Measurements from ENCODE around the gene CKB.

CKB gene

DNA sequence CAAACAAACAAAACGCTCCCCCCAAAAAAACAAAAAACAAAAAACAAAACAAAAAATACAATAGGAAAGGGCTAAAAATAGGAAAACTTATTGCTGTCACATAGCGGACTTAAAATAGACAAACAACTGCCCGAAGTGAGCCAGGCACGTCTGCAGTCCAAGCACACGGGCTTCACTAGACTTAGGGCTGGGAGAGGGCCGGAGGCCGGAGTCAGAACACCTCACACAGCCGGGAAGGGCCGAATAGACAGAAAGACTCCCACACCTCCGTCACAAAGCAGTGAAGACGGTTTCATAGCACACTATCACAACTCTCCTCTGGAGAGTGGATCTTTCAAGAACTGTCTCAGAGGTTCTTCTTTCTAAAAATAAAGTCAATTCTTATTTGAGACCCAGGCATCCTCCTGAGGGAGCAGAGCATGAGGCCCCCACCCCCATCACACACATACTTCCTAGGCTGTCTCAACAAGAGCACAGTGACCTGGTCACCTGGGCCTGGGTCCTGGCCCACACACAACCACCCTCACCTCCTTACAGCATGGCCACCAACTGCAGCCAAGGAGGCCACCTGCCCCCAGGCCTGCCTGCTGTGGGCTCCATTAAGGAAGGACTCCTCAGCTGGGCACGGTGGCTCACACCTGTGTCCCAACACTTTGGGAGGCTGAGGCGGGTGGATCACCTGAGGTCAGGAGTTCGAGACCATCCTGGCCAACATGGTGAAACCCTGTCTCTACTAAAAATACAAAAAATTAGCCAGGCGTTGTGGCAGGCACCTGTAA lies 33.1 kb upstream of the CKB start:
- TF ChIP-seq GATA2 (IDR thresholded peaks at IDR 0.05; ENCODE audit: low read depth, low read length), result no peak

DNA sequence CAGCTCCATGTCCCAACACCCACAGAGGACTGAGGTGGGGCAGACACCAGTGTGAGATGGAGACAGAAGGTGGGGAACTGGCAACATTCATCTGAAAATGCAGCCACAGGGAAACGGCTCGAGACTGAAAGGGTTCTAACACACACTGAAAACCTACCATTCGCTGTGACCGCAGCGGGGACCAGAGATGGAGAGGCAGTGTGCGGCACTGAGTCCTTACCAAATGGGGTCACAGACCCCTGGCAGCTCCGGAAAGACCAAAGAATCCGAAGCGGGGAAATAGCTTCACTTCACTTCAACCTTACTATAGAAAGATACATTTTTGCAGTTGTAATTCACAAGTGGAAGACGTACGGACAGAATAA lies 30.2 kb upstream of the CKB start:
- TF ChIP-seq GATA2 (IDR thresholded peaks at IDR 0.05; ENCODE audit: low read depth, low read length), result no peak
- no peak for TF ChIP-seq GATA3 (IDR thresholded peaks at IDR 0.05; ENCODE audit: low read depth, low read length)

DNA sequence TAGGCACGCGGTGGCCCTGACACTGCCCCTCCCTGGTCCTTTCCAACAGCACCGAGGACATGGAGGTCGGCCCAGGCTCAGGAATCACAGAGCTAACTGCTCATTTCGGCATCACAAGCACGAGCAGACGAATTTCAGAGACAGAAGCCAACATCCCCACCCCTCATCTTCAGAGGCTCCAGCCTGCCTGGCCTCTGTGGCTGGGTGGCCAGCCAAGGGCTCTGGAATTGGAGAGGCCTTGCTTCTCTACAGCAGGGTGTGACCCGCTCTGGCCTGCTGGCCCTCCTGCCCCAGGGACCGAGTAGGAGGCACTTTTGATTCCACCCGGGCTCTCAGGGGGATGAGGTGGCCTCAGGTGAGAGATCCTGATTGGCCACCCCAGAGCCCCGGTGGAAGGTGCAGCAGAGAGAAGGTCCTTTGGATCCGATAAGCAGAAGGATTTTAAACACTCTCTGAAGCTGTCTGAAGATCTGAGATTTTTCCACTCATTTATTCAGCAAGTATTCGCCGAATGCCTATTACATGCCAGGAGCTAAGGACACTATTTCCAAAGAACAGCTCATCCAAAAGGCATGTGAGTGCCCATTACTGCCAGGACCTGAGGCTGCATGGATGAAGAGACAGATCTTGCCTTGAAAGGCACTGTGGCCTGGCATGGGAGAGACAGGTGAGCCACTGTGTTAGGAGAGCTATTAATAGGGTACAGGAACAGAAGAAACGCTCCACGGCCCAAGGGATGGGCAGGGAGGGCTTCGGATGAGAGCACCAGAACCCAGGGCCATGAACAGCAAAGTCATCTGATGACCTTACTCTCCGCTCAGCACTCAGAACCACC lies 29.6 kb upstream of the CKB start:
- TF ChIP-seq GATA2 (IDR thresholded peaks at IDR 0.05; ENCODE audit: low read depth, low read length) (no peak), GATA3 (IDR thresholded peaks at IDR 0.05; ENCODE audit: low read depth, low read length) (no peak)

DNA sequence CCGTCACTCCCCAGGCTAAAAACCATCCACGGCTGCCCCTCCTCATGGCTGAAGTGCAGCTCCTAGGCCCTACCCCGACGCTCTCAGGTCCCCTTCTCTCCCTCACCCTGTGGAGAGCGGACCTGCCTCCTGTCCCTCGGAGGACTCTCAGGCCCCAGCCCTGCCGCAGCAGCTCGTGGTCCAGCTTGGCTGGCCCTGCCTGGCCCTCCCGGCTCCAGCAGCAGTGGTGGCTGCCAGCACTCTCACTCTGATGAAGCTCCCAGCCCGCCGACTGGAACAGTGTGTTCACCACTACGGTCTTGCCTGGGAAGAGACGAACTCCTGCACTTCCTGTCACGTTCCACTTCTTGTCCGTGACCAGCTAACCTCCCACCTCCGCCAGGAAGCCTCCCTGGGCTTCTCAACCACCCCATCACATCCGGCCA lies 28.7 kb upstream of the CKB start:
- no peak for TF ChIP-seq GATA3 (IDR thresholded peaks at IDR 0.05; ENCODE audit: low read depth, low read length)
- TF ChIP-seq GATA2 (IDR thresholded peaks at IDR 0.05; ENCODE audit: low read depth, low read length), result no peak

DNA sequence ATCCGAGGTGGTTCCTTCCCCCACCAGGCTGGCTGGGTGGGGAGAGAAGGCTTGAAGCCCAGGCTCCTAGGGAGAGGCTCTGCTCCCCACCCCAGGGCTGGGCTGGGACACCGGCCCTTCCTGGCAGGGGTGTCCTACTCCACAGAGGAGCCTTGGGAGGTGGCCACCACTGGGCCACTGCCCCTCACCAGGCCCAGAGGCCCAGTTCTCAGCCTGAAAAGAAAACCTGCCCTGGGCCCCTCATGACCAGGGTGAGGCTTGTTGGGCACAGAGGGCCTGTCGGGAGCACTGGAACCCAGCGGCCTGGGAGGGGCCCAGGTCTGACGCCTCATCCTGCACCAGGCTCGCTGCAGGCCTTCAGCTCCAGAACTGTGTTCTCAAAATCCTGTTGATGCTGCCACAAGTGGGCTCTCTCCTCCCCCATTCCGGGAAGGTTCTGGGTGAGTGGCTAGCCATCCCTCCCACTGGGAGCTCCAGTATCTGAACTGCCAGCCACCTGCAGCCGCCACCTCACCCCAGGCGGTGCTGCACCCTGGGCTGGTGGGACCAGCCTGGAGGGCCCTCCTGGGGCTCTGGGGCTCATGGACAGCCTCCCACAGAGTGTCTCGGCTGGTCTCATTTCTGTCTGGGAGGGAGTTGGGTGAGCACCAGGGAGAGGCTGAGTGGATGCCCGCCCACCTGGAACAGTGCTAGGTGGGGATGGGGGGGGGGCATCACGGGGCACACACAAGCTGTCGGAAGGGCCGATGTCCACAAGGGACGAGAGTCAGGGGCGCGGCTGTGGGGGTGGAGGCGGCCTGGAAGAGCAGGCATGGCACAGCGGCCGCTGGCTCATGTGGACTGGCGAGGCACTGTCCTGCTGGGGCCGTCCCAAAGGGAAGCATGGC lies 28.1 kb upstream of the CKB start:
- TF ChIP-seq GATA3 (IDR thresholded peaks at IDR 0.05; ENCODE audit: low read depth, low read length) (no peak), GATA2 (IDR thresholded peaks at IDR 0.05; ENCODE audit: low read depth, low read length) (no peak)

DNA sequence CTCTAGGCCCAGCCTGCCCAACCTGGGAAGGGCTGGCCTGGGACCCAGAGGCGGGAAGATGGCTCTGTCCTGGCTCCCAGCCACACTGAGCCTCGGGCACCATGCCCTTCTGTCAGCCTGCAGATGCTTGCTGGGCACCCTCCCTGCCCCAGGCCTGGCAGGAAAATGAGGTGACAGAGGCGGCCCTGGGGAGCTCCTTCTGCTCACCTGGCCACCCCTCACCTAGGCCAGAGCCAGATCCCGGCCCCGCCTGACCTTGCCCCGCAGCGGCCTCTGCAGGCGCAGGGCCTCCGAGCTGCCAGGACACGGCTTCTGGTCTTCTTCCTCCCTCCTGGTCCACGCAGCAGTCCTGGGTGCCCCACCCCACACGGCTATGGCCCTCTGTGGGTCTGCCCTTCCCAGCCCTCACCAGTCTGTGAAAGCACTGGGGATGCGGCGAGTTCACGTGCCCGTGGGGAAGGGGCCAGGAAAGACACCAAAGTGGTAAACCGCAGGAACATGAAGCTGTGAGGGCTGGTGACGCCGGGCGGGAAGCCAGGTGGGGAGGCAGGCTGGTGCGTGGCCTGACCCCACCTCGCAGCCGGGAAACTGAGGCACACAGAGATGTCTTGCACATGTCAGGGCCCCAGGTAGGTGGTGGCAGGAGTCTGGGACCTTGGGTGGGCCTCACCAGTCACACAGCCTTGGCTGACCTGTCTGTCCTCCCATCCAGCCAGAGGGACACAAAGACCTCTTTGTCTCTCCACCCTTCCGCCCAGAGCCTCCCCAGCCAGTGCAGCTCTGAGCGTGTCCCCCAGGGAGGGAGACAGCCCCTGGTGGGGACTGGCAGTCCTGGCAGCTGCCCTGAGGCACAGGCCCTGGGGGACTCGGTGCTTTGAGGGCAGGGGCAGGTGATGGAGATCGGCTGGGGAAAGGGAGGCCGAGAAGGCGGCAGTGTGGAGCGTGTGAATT lies 27.0 kb upstream of the CKB start:
- TF ChIP-seq GATA2 (IDR thresholded peaks at IDR 0.05; ENCODE audit: low read depth, low read length) (no peak), GATA3 (IDR thresholded peaks at IDR 0.05; ENCODE audit: low read depth, low read length) (no peak)

DNA sequence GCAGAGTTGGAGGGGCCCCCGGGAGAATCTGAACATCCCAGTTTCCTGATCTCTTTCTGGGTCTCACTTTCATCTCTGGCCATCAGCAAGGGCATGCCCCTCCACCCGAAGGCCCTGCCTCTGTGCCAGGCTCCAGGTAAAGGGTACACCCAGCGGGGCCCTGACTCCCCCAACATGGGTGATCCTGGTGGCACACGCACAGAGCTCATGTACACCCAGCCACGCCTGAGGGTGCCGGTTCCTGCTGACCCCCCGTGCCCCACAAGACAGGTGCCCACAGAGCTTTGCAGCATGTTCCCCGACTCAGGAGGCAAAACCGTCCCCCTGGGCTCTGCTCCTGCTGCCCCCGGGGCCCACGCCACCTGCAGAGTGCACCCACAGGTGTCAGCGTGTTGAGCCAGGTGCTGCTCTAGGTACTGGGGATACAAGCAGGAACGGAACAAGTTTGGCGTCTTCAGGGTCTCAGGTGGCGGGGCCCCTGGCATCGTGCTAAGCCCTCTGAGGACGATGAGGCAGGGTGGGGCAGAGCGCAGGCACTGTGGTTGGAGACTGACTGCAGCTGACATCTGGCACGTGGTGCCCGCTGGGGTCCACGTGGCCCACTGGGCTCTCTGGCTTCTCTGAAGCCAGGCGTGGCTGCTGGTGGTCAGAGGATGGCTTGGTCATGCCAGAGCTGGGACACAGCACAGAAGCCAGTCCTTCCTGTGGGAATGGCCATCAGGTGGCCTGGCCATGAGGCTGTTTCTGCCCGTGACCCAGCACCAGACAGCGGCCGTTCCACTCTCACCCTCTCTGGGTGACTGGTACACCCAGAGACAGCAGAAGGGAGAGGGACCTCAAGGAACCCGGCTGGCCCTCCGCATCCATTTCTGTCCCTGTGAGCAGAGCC lies 26.1 kb upstream of the CKB start:
- no peak for TF ChIP-seq GATA2 (IDR thresholded peaks at IDR 0.05; ENCODE audit: low read depth, low read length)
- TF ChIP-seq GATA3 (IDR thresholded peaks at IDR 0.05; ENCODE audit: low read depth, low read length), result no peak

DNA sequence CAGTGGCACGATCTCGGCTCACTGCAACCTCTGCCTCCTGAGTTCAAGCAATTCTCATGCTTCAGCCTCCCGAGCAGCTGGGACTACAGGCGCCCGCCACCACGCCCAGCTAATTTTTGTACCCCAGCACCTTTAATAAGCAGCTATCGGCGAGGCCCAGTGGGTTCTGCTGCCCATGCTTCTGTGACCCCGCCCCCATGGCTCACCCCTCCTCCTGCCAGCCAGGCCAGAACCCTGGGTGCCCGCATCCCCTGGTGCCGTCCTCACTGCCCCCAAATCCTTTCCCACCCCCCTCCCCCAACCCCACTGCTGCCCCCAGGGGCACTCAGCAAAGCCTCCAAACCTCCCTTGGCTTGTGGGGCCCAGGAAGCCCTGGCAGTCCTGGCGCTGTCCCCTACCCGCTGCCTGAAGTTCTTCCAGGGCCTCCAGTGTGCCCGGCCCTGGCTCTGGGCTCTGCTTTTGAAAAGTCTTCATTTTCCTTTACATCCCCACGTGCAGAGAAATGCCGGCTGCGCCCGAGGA lies 25.4 kb upstream of the CKB start:
- TF ChIP-seq GATA3 (IDR thresholded peaks at IDR 0.05; ENCODE audit: low read depth, low read length) (no peak), GATA2 (IDR thresholded peaks at IDR 0.05; ENCODE audit: low read depth, low read length) (no peak)

DNA sequence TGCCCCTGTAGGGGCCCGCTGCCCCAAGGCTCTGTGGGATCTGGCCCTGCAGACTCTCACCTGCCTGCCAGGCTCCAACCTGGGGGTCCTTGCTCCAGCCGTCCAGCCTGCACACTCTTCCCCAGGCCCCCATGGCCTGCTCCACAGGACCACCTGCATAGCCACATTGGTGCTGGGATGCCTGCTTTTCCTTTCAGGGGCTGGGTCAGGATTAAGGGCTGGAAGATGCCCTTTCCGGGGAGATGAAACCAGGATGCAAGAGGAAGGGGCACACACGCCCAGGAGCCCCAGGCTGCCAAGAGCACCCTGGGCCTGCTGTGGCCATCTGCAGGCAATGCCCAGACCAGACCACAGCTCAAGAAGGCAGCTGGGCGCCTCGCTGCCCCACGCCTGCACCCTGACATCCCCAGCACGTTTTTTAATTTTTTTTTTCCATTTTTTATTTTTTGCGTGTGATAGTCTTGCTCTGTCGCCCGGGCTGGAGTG lies 24.9 kb upstream of the CKB start:
- TF ChIP-seq GATA3 (IDR thresholded peaks at IDR 0.05; ENCODE audit: low read depth, low read length), result no peak
- TF ChIP-seq GATA2 (IDR thresholded peaks at IDR 0.05; ENCODE audit: low read depth, low read length), result no peak

DNA sequence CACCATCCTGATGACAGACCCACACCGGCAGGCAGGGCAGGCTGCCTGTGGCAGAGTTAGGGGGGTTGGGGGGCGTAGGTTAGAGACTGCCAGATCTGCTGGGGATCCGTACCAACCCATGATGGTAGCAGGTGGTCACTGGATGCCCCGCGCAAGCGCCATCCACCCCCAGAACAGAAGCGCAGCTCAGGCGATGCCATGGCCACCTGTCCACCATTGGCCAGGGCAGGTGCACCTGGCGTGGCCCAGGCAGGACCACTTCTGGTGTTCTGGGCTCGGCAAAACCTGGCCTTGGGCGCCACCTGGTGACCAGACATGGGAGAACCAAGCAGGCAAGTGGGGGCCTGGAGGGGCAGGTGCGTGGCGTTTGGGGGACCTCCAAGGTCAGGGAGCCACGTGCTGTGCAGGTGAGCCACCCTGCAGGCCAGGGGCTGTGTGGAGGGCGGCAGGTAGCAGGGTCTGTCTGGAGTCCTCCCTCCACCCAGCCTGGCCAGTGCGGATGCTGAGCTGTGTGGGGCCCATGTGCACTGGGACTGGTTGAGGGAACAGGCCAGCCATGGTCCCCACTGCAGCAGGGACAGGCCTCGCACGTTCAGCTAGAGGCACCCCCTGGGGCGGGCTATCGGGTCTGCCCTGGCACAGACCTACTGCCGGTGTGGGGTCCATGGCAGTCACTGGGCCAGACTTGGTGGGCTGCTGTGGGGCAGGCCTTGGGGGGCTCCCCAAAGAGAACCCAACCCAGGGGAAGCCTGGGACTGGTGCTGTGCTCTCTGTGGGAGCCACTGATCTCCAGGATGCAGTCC lies 24.2 kb upstream of the CKB start:
- no peak for TF ChIP-seq GATA3 (IDR thresholded peaks at IDR 0.05; ENCODE audit: low read depth, low read length)
- TF ChIP-seq GATA2 (IDR thresholded peaks at IDR 0.05; ENCODE audit: low read depth, low read length), result no peak
